HG02870 (cell line): ENCODE results near the gene TMEM238.
"Not testable (repeated sequence)": the region's sequence is repeated elsewhere in the genome, so short reads cannot be mapped to it uniquely, and the experiment has no call there.

Experiments used
- ATAC-seq: cut with Tn5 transposase; IDR thresholded peaks from one replicate; pipeline ENCODE4 v1.9.1; 2021; ENCODE audit warnings: mild to moderate bottlenecking, moderate library complexity; ENCODE audit not compliant: unreplicated experiment

The TMEM238 gene

DNA sequence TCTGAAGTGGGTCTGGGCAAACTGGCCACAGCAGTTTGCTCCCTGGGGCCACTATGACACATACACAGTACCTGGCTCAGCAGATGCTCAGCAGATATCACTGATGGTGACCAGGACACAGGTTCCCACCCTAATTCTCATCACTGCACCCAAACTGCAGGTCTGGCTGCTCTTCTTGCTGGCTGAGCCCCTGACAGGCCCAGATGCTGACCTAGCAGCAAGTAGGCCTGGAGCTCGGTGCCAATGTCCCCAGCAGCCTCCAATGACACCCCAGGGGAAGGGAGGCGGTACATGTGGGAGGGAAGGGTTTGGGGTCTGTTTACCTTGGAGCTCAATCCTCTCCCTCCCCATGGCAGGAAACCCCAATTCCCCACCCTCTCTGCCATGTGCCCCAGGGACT, 18.4 kb upstream of the TMEM238 start:
- ATAC-seq, result no peak

DNA sequence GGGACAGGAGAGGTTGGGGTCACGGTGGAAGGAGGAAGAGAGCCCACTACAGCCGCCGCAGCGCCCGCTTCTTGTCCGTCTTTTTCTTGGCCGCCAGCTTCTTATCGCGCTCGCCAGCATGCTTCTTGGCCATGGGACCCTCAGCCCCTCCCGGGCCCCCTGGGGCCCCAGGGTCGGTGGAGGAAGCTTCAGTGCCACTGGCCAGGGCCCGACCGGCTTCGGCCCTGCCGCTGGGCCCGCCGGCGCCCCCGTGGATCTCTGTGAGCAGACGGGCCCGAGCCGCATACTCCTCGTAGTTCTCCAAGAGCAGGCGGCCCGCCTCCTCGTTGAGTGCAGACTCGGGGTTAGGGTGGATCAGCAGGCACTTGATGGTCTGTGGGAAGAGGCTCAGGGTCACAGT, 17.3 kb upstream of the TMEM238 start:
- ATAC-seq, result not testable (repeated sequence)

DNA sequence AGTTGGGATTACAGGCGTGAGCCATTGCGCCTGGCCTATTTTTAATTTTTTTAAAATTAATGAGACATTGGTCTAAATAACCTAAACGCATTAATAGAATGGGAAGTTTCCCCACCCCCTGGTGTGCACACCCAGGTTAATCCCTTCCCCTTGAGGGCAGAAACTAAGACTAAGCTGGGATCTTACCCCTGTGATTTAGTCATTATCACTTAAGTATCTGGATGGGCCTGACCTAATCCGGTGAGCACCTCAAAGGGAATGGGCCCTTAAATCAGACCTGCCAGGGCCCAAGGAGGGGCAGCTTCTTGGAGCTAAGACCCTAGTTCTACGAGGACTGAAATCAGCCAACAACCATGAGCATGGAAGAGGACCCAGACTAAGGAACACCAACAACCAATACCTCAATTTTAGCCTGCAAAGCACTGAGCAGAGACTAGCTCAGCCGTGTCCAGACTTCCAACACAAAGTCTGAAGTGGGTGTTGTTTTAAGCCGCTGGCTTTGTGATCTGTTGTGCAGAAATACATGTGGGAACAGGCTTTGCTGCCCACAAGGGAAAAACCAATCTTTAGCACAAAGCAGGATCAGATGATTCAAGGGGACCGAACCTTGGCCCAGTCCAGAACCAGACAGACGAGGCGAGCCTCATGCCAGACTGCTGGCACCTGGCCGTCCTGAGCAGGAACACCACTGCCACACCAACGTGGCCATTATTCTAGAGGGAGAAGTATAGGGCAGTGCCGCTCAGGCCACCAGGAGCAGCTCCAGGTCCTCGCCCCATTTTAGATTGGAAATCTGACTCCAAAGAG, 16.4 kb upstream of the TMEM238 start:
- ATAC-seq, result no peak

GRCh38 chr19:55398200-55398925, 14.3 kb upstream of the TMEM238 start:
- no peak for ATAC-seq

DNA sequence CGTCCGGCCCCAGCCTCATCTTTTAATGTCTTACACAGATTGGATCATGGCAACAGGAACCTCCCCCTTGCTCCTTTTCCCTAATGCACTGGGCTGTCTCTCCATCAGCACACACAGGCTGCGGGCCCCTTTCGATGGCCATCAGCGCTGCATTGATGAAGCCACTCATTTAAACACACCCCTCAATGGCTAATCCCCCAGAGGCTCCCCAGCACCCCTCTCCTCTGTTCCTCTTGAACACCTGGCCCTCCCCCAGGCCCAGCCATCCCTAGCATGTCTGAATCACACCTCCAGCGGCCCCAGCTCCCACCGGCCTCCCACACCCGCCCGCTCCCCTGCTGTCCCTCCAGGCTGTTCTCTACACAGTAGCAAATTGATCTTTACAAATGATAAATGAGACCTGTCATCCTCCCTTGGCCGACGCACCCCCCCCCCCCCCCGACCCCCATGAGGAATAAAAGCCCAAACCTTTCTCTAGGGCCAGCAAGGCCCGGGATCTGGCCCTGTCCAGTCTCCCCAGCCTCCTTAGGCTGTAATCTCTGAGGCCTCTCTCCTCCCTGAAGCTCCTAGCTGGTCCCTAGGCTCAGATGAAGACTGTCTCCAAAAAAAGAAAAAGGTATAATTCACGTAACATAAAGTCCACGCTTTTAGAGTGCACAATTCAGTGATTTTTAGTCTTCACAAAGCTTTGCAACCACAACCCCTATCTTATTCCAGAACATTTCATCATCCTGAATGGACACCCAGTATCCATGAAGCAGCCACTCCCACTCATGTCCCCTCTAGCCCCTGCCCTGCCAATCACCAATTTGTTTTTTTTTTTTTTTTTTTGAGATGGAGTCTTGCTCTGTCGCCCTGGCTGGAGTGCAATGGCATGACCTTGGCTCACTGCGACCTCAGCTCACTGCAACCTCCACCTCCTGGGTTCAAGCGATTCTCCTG, 9.0 kb upstream of the TMEM238 start:
- ATAC-seq, result no peak

DNA sequence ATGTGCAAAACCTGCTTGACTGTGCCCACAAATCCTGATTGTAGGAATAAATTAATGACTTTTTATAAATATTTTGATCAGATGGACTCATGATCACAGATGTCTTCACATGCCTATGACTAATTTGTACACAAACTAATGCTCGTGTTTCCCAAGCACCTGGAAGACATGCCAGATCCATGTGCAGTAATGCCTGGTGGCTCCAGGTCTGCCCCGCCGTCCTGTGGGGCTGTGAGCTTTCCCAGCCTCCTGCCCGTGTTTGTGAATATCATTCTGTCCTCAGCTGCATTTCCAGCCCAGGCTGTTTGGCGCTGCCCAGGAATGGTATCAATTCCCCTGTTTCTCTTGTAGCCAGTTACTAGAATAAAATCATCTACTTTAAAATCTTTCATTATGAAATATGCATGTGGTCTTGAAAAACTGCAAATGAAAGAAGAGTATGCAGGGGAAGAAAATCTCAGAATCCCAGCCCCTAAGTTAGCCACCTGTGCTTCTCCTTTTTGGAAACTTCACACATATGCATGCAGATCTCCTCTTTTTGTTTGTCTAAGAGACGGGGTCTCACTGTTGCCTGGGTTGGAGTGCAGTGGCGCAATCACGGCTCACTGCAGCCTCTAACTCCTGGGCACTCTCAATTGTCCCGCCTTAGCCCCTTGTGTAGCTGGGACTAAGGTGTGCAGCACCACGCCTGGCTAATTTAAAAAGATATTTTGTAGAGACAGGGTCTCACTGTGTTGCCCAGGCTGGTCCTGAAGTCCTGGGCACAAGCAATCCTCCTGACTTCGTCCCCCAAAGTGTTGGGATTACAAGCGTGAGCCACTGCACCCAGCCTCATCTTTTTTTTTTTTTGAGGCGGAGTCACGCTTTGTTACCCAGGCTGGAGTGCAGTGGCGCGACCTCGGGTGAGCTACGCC, 7.9 kb upstream of the TMEM238 start:
- no peak for ATAC-seq

- ATAC-seq, result no peak
These were observed 7.1 kb upstream of the TMEM238 start for GRCh38 chr19:55391191-55391670.

GRCh38 chr19:55390461-55390880, 6.4 kb upstream of the TMEM238 start:
- ATAC-seq, result no peak

DNA sequence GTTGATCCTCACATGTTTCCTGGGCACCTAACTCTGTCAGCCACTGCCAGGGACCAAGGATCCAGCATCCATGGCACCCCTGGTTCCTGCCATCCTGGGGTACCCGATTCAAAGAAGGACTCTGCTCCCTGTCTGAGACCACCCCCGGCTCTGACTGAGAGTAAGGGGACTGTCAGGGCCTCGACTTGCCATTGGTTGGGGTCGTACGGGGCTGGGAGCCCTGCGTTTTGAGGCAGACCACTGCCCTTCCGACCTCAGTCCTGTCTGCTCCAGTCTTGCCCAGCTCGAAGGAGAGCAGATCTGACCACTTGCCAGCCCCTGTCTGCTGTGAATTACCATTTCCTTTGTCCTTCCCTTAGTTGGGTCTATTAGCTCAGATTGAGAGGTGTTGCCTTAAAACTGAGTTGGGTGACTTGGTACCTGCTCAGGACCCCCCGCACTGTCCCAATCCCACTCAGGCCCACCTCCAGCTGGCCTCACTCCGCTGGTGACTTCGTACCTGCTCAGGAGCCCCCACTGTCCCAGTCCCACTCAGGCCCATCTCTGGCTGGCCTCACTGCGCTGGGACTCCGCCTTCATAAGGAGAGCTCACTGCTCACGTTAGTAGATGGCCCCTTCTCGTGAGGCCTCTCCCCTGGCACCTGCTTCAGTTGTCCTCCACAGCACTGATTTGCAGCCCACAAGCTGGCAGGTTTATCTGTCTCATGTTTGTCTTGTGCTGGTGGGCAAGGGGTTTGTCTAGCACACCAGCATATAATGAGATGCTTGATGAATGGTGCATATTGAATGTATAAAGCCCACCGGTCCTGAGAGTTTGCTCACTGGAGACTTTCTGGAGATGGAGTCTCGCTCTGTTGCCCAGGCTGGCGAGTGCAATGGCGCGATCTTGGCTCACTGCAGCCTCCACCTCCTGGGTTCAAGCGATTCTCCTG, 5.6 kb upstream of the TMEM238 start:
- ATAC-seq, result no peak

DNA sequence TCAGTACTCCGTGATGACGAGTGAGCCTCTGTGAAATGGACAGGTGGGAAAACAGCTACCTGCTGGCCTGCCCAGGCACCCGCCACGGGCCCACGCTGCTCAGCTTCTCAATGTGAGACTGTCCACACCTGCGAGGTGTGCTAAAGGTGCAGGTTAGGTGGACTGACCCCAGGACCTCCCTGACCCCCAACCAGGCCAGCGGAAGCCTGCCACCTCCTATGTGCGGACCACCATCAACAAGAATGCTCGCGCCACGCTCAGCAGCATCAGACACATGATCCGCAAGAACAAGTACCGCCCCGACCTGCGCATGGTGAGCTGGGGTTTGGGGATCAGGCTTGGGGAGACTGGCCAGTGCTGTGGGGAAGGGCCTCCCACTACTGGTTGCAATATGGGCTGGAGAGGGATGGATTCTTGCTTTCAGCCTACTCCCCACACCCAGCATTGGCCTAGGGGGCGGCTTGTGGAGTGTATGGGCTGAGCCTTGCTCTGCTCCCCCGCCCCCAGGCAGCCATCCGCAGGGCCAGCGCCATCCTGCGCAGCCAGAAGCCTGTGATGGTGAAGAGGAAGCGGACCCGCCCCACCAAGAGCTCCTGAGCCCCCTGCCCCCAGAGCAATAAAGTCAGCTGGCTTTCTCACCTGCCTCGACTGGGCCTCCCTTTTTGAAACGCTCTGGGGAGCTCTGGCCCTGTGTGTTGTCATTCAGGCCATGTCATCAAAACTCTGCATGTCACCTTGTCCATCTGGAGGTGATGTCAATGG, 3.8 kb upstream of the TMEM238 start:
- ATAC-seq, result no peak

DNA sequence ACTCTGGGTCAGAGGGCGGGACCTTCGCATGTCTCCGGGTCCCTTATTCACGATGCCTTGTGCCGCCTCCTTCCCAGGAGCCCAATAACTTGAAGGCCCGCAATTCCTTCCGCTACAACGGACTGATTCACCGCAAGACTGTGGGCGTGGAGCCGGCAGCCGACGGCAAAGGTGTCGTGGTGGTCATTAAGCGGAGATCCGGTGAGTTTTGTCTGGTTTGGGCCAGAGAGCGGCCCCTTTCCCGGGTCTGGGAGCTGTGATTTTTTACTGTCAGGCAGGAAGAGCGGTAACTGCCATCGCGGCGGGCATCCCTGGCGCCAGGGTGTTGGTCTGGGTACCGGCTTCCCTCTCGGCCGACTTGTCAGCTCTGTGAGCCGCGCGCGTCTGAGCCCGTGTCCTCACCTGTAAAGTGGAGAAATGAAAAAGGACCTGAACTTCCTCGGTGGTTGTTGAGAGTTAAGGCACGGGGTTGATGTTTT, 2.4 kb upstream of the TMEM238 start:
- no peak for ATAC-seq

DNA sequence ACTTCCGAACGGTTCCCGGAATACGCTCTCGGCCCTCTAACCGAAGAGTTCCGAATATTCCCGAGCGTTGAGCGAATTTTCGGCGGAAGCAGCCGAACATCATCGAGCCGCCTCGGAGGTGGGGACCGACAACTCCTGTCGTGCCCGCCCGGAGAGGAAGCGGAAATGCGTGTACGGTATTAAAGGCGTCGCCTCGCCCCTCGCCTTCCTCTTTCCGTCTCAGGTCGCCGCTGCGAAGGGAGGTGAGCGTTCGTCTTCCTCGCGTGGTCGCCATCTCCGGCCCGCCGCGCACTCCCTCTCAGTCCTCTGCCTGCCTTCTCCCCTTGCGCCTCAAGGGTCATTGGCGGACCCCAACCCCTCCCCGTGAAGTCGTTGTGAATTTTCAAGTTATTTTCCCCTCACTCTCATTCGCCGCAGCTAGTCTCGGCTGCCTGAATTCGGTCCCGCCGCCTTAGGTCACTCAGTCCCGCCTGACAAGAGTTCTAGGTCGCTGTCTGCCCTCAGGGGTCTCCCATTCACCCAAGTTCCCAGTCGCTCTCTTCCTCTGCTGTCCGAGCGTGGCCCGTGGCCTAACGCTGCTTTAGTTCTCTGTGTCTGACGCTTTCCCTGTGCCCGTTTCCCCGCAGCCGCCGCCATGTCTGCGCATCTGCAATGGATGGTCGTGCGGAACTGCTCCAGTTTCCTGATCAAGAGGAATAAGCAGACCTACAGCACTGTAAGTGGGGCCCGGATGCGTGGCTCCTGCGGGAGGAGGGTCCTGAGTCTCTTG, 1.8 kb upstream of the TMEM238 start, which contains the start of gene RPL28:
Gene RPL28, plus strand, starts transcription at position 209 of the 769 bp plus-strand sequence. Its CDS starts 426 bp downstream, at position 635.
- peak; percentile 71 for ATAC-seq

- peak; percentile 51 for ATAC-seq
These were observed 1.0 kb upstream of the TMEM238 start for GRCh38 chr19:55384920-55385723.

DNA sequence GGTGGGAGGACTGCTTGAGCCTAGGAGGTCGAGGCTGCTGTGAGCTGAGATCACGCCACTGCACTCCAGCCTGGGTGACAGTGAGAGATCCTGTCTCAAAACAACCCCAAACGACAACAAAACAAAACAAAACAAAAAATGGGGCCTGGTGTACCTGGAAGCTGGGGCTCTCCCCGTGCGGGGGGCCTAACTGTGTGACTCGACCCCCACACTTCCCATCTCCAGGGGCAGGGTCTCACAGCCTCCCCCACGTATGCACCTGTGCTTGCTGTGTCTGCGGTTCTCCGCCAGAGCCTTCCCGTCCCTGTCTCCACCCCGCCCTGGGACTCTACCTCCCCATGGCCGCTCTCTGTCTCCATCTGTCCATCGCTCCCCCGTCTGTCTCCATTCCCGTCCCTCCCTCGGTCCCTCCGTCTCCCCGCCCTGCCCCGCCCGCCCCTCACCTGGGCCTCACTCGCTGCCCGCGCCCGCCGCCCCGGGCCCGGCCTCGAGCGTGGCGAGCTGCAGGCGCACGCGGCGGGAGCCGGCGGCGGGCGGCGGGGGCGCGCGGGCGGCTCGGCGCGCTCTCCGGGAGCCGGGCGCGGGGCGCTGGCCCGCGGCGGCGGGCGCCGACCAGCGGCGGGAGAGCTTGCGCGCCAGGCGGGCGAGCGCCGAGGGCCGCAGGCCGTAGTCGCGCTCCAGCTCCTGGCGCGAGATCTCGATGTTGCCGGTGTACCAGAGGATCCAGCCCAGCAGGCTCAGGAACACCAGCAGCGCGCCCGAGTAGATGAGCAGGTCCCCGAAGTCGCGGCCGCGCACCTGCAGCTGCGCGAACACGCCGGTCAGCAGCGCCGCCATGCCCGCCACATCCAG, 587 bp downstream of the TMEM238 start:
- no peak for ATAC-seq

DNA sequence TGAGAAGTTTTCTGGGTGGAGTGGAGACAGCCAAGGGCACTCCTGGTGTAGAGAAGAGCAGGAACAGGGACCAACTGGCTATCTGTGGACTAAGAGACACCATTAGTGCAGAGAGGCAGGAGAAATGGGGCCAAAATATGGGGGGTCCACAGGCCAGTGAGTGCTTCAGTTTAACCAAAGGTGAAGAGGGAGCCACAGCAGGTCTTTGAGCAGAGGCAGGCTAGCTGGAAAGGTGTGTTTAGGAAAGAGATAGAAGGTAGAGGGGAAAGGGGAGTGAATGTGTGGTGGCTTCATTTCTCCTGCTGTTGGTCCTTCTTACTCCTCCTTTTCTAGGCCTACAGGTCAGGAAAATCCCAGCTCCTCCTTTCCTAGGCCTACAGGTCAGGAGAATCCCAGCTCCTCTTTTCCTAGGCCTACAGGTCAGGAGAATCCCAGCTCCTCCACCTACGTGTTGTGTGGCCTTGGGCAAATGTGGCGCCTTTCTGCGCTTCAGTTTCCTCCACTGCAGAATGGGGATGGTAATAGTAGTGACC, 1.5 kb downstream of the TMEM238 start:
- no peak for ATAC-seq
